ENCODE measurements around the gene SLC33A1. TPM values are rescaled to one million over a fixed set of nuclear protein-coding genes. Genes with fewer than 3 reads are reported as not detected.

SLC33A1 gene
- total and polyA plus RNA-seq, 2 experiments from 2014 or later, result 12.5 to 33.5 TPM

GRCh38 chr3:155790272-155790925, 63.8 kb downstream of the SLC33A1 start:
- Mint-ChIP-seq H3K27ac (peak overlapping the region; percentile 91; the same call in 1 of the 2 replicates), H3K27me3 (ENCODE audit: insufficient read depth, low read depth, poor library complexity) (peaks cover 3% of the 10 kb centered on the region), H3K4me3 (no peak overlapping the region), H3K36me3 (ENCODE audit: low read depth) (peaks cover 27% of the 10 kb centered on the region), H3K9me3 (no peaks in the 10 kb centered on the region), H3K4me1 (peaks cover 14% of the 10 kb centered on the region)
- H3K79me2 ChIP-seq (replicated peaks; ENCODE audit: insufficient read depth), result 0 out of 2 replicates have a peak, but pooled peaks cover 3% of the 10 kb centered on the region
- H3K27ac ChIP-seq (ENCODE audit: low read depth), result peak overlapping the region; percentile 53; the same call in 1 of the 2 replicates
- H3K9me2 ChIP-seq (ENCODE audit: insufficient read depth), result peaks cover 11% of the 10 kb centered on the region
- no peaks in the 10 kb centered on the region for H3K36me3 ChIP-seq (ENCODE audit: insufficient read depth)
- H3F3A ChIP-seq (replicated peaks; ENCODE audit: low read depth), result no peaks in the 10 kb centered on the region
- H2AFZ ChIP-seq, result no peak overlapping the region
- H3K4me1 ChIP-seq (ENCODE audit: insufficient read depth), result peaks cover 11% of the 10 kb centered on the region; the same call in 1 of the 2 replicates
- ATAC-seq (peak; percentile 26; the same call in 2 of the 3 replicates), DNase-seq (ENCODE audit: low spot score) (peak; percentile 6)
- H3K4me3 ChIP-seq, result no peak overlapping the region
- no peaks in the 10 kb centered on the region for H4K20me1 ChIP-seq (replicated peaks; ENCODE audit: insufficient read depth)
- TF ChIP-seq EZH2phosphoT487 (IDR thresholded peaks at IDR 0.05; ENCODE audit: unreplicated experiment) (no peak), ZNF331 (CRISPR knock-in tag; IDR thresholded peaks at IDR 0.05; ENCODE audit: low read depth) (no peak), ZNF462 (CRISPR knock-in tag; IDR thresholded peaks at IDR 0.05) (no peak), ETS1 (IDR thresholded peaks at IDR 0.05) (no peak), CREB1 (CRISPR knock-in tag; IDR thresholded peaks at IDR 0.05; ENCODE audit: low read depth) (no peak), STAT1 (IDR thresholded peaks at IDR 0.05; ENCODE audit: unreplicated experiment) (no peak), ZNF114 (CRISPR knock-in tag; IDR thresholded peaks at IDR 0.05) (no peak), CTCF (conservative IDR thresholded peaks at IDR 0.05; ENCODE audit: low read depth in 2 of 2) (no peak), EZH2 (IDR thresholded peaks at IDR 0.05; ENCODE audit: low read depth, unreplicated experiment) (no peak), JUNB (IDR thresholded peaks at IDR 0.05; ENCODE audit: unreplicated experiment) (no peak), NANOG (IDR thresholded peaks at IDR 0.05; ENCODE audit: borderline replicate concordance) (no peak)
- H3K27me3 ChIP-seq (ENCODE audit: insufficient read depth), result no peaks in the 10 kb centered on the region
- no peak overlapping the region; the same call in 1 of the 2 replicates for H3K4me2 ChIP-seq

Measured in GM23338 (cell line).